Activated effector memory CD4-positive, alpha-beta T cell treated with anti-CD3 and anti-CD28 coated beads, Interleukin-2, amount 50 U/mL, for 16 hours (primary cell): ENCODE data around the gene TNRC6C.
A peak's percentile ranks its signal among the peaks of the same experiment; 100 is the strongest.
"Not testable (repeated sequence)": the region's sequence is repeated elsewhere in the genome, so short reads cannot be mapped to it uniquely, and the experiment has no call there.

Experiments
- DNase-seq: peaks from one replicate; pipeline ENCODE4 v3.0.0-alpha.2; 2020

TNRC6C gene

GRCh38 chr17:78048346-78049292 lies 90.1 kb downstream of the TNRC6C start:
- no peak for DNase-seq

GRCh38 chr17:78049609-78050008 lies 91.1 kb downstream of the TNRC6C start:
- no peak for DNase-seq

- DNase-seq, result no peak
These were observed 92.9 kb downstream of the TNRC6C start for GRCh38 chr17:78051186-78051972.

- DNase-seq, result no peak
These were observed 95.4 kb downstream of the TNRC6C start for GRCh38 chr17:78053777-78054468.

DNA sequence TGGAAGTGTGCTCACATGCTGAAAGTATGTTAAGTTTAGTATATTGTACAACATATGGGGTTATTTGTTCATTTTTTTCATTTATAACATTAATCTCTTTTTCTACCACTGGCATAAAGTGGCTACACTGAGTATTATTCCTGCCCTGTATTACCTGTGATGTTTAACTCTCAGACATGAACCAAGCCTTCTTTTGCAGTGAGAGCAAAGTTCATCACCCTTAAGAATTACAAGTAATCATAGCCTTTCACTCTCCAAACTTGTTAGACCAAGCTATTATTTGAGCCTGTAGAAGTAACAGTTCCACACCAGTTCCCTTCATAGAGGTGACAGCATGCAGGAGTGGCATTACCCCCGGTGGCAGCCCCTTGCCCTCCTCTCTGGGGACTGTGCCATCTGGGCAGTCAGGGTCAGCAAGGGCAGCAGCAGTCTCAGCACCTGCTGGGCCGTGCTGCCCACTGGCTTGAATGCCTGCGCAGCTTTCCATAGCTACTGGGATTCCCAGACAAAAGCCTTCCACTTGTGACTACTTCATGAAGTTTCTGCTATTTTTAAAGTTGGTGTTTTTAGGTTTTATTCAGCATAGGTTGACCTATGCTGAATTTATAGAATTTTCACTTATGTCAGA lies 98.7 kb downstream of the TNRC6C start:
- no peak for DNase-seq

GRCh38 chr17:78058001-78058400 lies 99.5 kb downstream of the TNRC6C start:
- no peak for DNase-seq

GRCh38 chr17:78058581-78058980 lies 100.1 kb downstream of the TNRC6C start:
- DNase-seq, result no peak

GRCh38 chr17:78062596-78062995 lies 104.1 kb downstream of the TNRC6C start:
- DNase-seq, result no peak

- no peak for DNase-seq
These were observed 105.0 kb downstream of the TNRC6C start for GRCh38 chr17:78063489-78063888.

DNA sequence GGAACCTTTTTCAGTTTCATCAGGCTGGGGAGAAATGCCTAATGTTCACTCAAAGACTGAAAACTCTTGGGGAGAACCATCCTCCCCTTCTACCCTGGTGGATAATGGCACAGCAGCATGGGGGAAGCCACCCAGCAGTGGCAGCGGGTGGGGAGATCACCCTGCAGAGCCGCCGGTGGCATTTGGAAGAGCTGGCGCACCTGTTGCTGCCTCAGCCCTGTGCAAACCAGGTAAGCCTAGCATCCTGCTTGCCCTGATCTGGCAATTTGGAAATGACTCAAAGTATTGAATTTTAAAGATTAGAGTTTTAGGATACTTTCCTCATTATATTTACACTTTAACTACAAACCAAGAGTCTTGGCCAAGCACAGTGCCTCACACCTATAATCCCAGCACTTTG lies 106.2 kb downstream of the TNRC6C start:
- no peak for DNase-seq

- DNase-seq, result not testable (repeated sequence)
These were observed 108.5 kb downstream of the TNRC6C start for GRCh38 chr17:78066976-78067375.

DNA sequence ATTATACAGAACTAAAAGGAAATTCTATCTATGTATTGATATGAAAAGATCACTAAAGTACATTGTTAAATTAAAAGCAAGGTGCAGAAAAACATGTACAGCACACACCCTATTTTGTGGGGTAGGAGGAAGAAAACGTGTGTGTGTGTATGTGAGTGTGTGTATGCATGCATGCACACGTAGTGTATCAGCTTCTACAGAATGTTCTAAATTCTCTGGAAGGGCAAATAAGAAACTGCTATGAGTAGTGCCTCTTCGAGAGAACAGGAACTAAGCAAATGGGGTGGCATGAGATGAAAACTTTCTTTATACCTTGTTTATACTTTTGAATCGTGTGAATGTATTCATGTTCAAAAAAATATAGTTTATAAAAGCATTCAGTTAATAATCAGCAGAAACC lies 111.2 kb downstream of the TNRC6C start:
- no peak for DNase-seq

- no peak for DNase-seq
These were observed 114.5 kb downstream of the TNRC6C start for GRCh38 chr17:78072961-78073360.

DNA sequence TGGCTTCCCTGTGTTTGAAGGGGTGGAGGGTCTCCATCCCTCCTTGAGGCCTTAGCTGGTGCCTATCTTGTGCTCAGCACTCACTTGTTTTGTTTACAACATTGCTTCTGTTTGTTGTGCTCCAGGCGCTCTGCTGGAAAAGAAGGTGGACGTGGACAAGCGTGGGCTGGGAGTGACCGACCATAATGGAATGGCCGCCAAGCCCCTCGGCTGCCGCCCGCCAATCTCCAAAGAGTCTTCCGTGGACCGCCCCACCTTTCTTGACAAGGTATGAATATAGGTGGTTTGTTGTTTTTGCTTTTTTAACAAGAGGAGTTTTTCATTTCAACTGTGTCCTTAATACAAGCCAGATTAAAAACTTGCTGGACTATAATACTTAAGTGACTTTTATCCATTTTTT lies 116.5 kb downstream of the TNRC6C start:
- no peak for DNase-seq

DNA sequence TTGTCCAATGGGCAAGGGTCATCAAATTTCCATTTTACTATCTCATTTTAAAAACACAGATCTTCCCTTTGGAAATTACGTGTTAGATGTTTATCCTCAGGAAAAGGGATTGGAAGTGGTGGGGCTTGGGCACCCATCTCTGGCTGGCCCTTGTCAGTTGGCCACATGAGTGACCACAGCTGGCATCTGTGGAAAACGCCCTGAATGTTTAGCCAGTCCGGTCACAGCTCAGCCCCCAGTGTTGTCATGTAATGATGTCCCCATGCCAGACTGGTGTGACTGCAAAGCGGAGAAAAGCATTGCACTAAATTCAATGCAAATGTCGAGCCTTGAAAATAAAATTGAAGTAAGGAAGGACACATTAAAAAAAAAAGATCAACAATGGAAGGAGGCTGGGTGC lies 117.0 kb downstream of the TNRC6C start:
- DNase-seq, result peak; percentile 36

- no peak for DNase-seq
These were observed 120.8 kb downstream of the TNRC6C start for GRCh38 chr17:78079253-78079652.

GRCh38 chr17:78081551-78081950 lies 123.0 kb downstream of the TNRC6C start:
- no peak for DNase-seq

DNA sequence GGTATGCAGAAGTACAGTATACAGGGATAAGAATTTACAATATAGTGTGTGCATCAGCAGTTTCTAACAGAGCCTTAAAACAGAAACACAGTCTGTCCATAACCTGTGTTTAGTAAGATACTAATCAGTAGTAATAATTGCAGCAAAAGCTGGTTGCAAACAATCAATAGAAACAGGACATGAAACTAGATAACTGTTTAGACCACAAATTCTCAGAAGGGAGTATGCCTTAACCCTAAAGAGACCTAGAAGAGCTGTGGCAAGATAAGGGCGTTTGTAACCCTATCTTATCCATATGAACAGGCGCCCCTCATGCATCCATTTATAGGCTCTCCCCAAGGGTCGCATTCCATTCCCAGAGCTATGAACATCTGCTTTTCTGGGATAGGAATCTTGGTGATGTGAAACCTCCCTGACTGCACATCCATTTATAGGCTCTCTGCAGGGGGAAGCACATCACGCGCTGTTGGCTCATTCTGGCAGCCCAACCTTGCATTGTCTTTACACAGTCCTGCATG lies 123.9 kb downstream of the TNRC6C start:
- not testable (repeated sequence) for DNase-seq

DNA sequence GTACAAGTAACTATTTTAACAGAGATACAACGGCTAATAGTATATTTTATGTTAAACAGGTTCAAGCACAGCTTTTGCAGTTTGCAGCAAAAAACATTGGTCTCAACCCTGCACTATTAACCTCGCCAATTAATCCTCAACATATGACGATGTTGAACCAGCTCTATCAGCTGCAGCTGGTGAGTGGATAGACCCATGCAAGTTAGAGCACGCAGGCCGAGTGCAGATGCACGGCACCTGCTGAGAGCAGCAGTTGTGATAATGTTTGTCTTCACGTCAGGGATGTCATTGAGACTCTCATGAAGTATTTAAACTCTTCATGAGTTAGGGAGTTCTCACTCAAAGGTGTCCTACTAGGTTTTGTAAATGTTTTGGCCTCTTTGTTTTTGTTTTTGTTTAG lies 124.5 kb downstream of the TNRC6C start:
- DNase-seq, result no peak

DNA sequence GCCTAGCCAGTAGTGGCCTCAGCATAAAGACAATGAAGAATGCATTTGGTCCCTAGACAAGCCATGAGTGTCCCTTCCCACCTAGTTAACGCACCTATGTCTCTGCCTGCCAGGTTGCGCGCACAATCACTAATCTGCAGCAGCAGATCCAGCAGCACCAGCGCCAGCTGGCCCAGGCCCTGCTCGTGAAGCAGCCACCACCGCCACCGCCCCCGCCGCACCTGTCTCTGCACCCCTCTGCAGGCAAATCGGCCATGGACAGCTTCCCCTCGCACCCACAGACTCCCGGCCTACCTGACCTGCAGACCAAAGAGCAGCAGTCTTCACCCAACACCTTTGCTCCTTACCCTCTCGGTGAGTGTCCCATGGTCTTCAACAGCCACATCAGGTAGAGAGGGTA lies 128.2 kb downstream of the TNRC6C start:
- DNase-seq, result no peak

DNA sequence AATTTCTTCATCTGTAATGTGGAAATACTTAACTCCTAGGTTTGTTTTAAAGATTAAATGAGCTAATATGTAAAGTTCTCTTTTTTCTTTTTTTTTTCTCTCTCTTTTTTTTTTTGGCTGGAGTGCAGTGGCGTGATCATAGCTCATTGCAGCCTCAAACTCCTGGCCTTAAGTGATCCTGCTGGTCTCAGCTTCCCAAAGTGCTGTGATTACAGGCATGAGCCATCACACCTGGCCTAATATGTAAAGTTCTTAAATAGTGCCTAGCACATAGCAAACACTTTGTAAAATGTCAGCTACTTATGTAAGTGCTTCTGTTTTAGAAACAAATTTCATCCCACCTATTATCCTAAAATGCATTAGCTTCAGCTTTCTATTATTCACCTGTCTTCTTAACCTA lies 130.0 kb downstream of the TNRC6C start:
- no peak for DNase-seq

GRCh38 chr17:78089576-78090281 lies 131.2 kb downstream of the TNRC6C start:
- no peak for DNase-seq
